Smooth muscle cell (in vitro differentiated cells): ENCODE measurements around the gene CLASRP. TPM values are rescaled to one million over a fixed set of nuclear protein-coding genes. Genes with fewer than 3 reads are reported as not detected.

ENCODE experiments used
- DNase-seq: peaks from one replicate; lab custom pipeline; 2025; ENCODE audit not compliant: unreplicated experiment; lab: John Stamatoyannopoulos, UW
- H2AFZ ChIP-seq: fragments of 200-600 bp; sonication (generic); 2 replicates; pipeline ENCODE4 v1.6.0; 2016; ENCODE audit warnings: antibody characterized with exemption, low read depth, mild to moderate bottlenecking
- H3F3A ChIP-seq: fragments of 200-600 bp; sonication (generic); 2 replicates; pipeline ENCODE4 v1.6.0; 2017; ENCODE audit warnings: antibody characterized with exemption, low read depth
- H3K27ac ChIP-seq: fragments of 200-600 bp; sonication (generic); 2 replicates; pipeline ENCODE4 v1.5.1; 2016; ENCODE audit warnings: low read depth, mild to moderate bottlenecking
- H3K27me3 ChIP-seq: fragments of 200-600 bp; sonication (generic); 2 replicates; pipeline ENCODE4 v1.6.1; 2016; ENCODE audit warnings: low read depth, mild to moderate bottlenecking
- H3K36me3 ChIP-seq: fragments of 200-600 bp; sonication (generic); 2 replicates; pipeline ENCODE4 v1.5.1; 2016; ENCODE audit warnings: low read depth
- H3K4me1 ChIP-seq: fragments of 200-600 bp; sonication (generic); 2 replicates; pipeline ENCODE4 v1.5.1; 2016; ENCODE audit warnings: low read depth
- H3K4me2 ChIP-seq: fragments of 200-600 bp; sonication (generic); 2 replicates; pipeline ENCODE4 v1.6.0; 2016; ENCODE audit warnings: mild to moderate bottlenecking
- H3K4me3 ChIP-seq: fragments of 200-600 bp; sonication (generic); 2 replicates; pipeline ENCODE4 v1.5.1; 2016; ENCODE audit warnings: mild to moderate bottlenecking
- H3K79me2 ChIP-seq: fragments of 200-600 bp; sonication (generic); 2 replicates; pipeline ENCODE4 v1.6.0; 2016; ENCODE audit warnings: low read depth, mild to moderate bottlenecking
- H3K9ac ChIP-seq: fragments of 200-600 bp; sonication (generic); 2 replicates; pipeline ENCODE4 v1.6.0; 2016; ENCODE audit warnings: low read depth
- H3K9me3 ChIP-seq: fragments of 200-600 bp; sonication (generic); replicated peaks from 2 replicates; pipeline ENCODE4 v1.5.1; 2016; ENCODE audit warnings: low read depth
- H4K20me1 ChIP-seq: fragments of 200-600 bp; sonication (generic); 2 replicates; pipeline ENCODE4 v1.6.0; 2016; ENCODE audit warnings: low read depth
- WGBS: methylation state at CpG from one replicate; pipeline ENCODE4 v1.1.7; 2016; ENCODE audit warnings: low lambda C conversion rate; 5-methylcytosine and 5-hydroxymethylcytosine counted together
- polyA plus RNA-seq: library from polyadenylated mRNA; unstranded; fragments of >200 nt; fragmentation: Nextera tagmentation; extraction: Ambion mirVana; gene quantifications from 2 replicates; pipeline ENCODE4 v1.2.1, GENCODE V29; 2016
- total RNA-seq: library from RNA; depleted of rRNA; stranded (reverse); fragments of >200 nt; gene quantifications from 2 replicates; pipeline ENCODE4 v1.2.3, GENCODE V29; 2014
- TF ChIP-seq, protein P1 (sequence below): fragments of 200-600 bp; sonication (generic); IDR thresholded peaks from 2 replicates; pipeline ENCODE4 v1.5.1; 2017; ENCODE audit warnings: borderline replicate concordance, mild to moderate bottlenecking, antibody characterized with exemption; ENCODE audit not compliant: insufficient read depth, poor library complexity, severe bottlenecking

The CLASRP gene
- total and polyA plus RNA-seq, 2 experiments from 2014 or later = 24.3 to 34.6 TPM

GRCh38 chr19:44992336-44993163 lies 46.3 kb upstream of the CLASRP start:
- no peak for DNase-seq
- H3K9ac ChIP-seq = no peak overlapping the region
- 97% methylated on average over 34 of the region's 44 CpGs for WGBS

GRCh38 chr19:44993526-44993925 lies 45.3 kb upstream of the CLASRP start:
- Histone ChIP-seq H3K4me2 (no peak overlapping the region), H3K27me3 (no peaks in the 10 kb centered on the region), H2AFZ (no peak overlapping the region), H3K27ac (no peak overlapping the region), H3K4me1 (no peaks in the 10 kb centered on the region), H4K20me1 (no peaks in the 10 kb centered on the region), H3K9ac (no peak overlapping the region), H3K79me2 (no peaks in the 10 kb centered on the region), H3K9me3 (no peaks in the 10 kb centered on the region), H3F3A (no peaks in the 10 kb centered on the region), H3K36me3 (no peaks in the 10 kb centered on the region), H3K4me3 (no peak overlapping the region)
- WGBS = 98% methylated on average over 6 of the region's 6 CpGs
- TF ChIP-seq, protein P1, sequence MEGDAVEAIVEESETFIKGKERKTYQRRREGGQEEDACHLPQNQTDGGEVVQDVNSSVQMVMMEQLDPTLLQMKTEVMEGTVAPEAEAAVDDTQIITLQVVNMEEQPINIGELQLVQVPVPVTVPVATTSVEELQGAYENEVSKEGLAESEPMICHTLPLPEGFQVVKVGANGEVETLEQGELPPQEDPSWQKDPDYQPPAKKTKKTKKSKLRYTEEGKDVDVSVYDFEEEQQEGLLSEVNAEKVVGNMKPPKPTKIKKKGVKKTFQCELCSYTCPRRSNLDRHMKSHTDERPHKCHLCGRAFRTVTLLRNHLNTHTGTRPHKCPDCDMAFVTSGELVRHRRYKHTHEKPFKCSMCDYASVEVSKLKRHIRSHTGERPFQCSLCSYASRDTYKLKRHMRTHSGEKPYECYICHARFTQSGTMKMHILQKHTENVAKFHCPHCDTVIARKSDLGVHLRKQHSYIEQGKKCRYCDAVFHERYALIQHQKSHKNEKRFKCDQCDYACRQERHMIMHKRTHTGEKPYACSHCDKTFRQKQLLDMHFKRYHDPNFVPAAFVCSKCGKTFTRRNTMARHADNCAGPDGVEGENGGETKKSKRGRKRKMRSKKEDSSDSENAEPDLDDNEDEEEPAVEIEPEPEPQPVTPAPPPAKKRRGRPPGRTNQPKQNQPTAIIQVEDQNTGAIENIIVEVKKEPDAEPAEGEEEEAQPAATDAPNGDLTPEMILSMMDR = no peak
- DNase-seq = no peak

More at GRCh38 chr19:44992336-44993163, 46.3 kb upstream of the CLASRP start:
- H3K4me1 ChIP-seq = no peaks in the 10 kb centered on the region
- no peak overlapping the region for H2AFZ ChIP-seq
- H3K27me3 ChIP-seq = no peaks in the 10 kb centered on the region
- TF ChIP-seq, protein P1 = no peak
- H4K20me1 ChIP-seq = no peaks in the 10 kb centered on the region
- H3K9me3 ChIP-seq = no peaks in the 10 kb centered on the region
- H3K4me2 ChIP-seq = no peak overlapping the region
- H3K36me3 ChIP-seq = no peaks in the 10 kb centered on the region
- no peaks in the 10 kb centered on the region for H3F3A ChIP-seq
- H3K4me3 ChIP-seq = no peak overlapping the region
- H3K79me2 ChIP-seq = no peaks in the 10 kb centered on the region
- no peak overlapping the region for H3K27ac ChIP-seq

GRCh38 chr19:44993926-44994537 lies 44.8 kb upstream of the CLASRP start:
- no peaks in the 10 kb centered on the region for H3F3A ChIP-seq

More at GRCh38 chr19:44993926-44994537, 44.8 kb upstream of the CLASRP start:
- no peak for DNase-seq
- H3K4me1 ChIP-seq = no peaks in the 10 kb centered on the region
- no peaks in the 10 kb centered on the region for H3K27me3 ChIP-seq
- no peak overlapping the region for H3K9ac ChIP-seq
- no peak overlapping the region for H2AFZ ChIP-seq
- no peaks in the 10 kb centered on the region for H3K79me2 ChIP-seq
- H3K4me3 ChIP-seq = no peak overlapping the region
- no peaks in the 10 kb centered on the region for H4K20me1 ChIP-seq
- H3K4me2 ChIP-seq = no peak overlapping the region
- 97% methylated on average over 12 of the region's 12 CpGs for WGBS
- no peaks in the 10 kb centered on the region for H3K36me3 ChIP-seq
- no peaks in the 10 kb centered on the region for H3K9me3 ChIP-seq
- H3K27ac ChIP-seq = no peak overlapping the region
- TF ChIP-seq, protein P1 = no peak
